Myocyte (in vitro differentiated cells): ENCODE data around the gene MAN1A2. TPM values are rescaled to one million over a fixed set of nuclear protein-coding genes. Genes with fewer than 3 reads are reported as not detected.

Experiments used
- DNase-seq: peaks from one replicate; pipeline ENCODE4 v3.0.0-alpha.2; 2012; ENCODE audit warnings: low read depth
- total RNA-seq: library from RNA; depleted of rRNA; stranded (reverse); fragments of >200 nt; gene quantifications from 2 replicates; pipeline ENCODE4 v1.2.3, GENCODE V29; 2014

The MAN1A2 gene
- total RNA-seq, 1 donor from 2014 or later = 46.0 TPM

GRCh38 chr1:117573386-117574023, 206.3 kb downstream of the MAN1A2 start:
- no peak for DNase-seq

GRCh38 chr1:117574161-117574835, 207.0 kb downstream of the MAN1A2 start:
- no peak for DNase-seq

GRCh38 chr1:117575586-117576225, 208.5 kb downstream of the MAN1A2 start:
- peak; percentile 17 for DNase-seq

GRCh38 chr1:117576236-117576635, 209.0 kb downstream of the MAN1A2 start:
- no peak for DNase-seq

GRCh38 chr1:117577191-117577885, 210.1 kb downstream of the MAN1A2 start:
- no peak for DNase-seq

- DNase-seq = no peak
Measured at GRCh38 chr1:117578466-117578865, 211.2 kb downstream of the MAN1A2 start.

Other genes with a start within 250 kb of the MAN1A2 start
- 14.4 and 17.1 TPM in 2 replicates for gene TRIM45, start 245.7 kb upstream of the MAN1A2 start, total RNA-seq
- not detected in 2 replicates for gene VTCN1, start 156.5 kb upstream of the MAN1A2 start, total RNA-seq
- gene TENT5C, start 238.6 kb downstream of the MAN1A2 start, total RNA-seq = not detected in 2 replicates